Pancreas (tissue), 10 donors: ENCODE measurements around the gene RIMS1. TPM values are rescaled to one million over a fixed set of nuclear protein-coding genes. Genes with fewer than 3 reads are reported as not detected.

Experiments
- ATAC-seq, 4 donors: fragments of 200-7000 bp; cut with Tn5 transposase; one replicate each; pipeline versions ENCODE4 v1.8.0 to v1.9.1; 2020; ENCODE audit warnings: mild to moderate bottlenecking in 4 of 4, moderate library complexity in 4 of 4
- DNase-seq, 6 donors: peaks; one replicate each; pipeline ENCODE4 v3.0.0-alpha.2; 2020
- FAIRE-seq: peaks from 2 replicates; lab custom pipeline; 2012; peaks lifted over from hg19 to GRCh38; lab: Jason Lieb, UNC
- H3K27ac ChIP-seq, 4 donors: fragments of 200-600 bp; sonication (generic); 1 replicate in 3 of 4; 2 replicates in 1 of 4; pipeline versions ENCODE4 v1.5.0 to v1.8.0; 2020
- H3K27me3 ChIP-seq, 4 donors: fragments of 200-600 bp; one replicate each; pipeline ENCODE4 v1.8.0; 2021
- H3K36me3 ChIP-seq, 3 donors: fragments of 200-600 bp; sonication (generic) in 1 of 3; one replicate each; pipeline versions ENCODE4 v1.5.0 to v1.8.0; 2020 to 2021
- H3K4me1 ChIP-seq, 3 donors: fragments of 200-600 bp; one replicate each; pipeline ENCODE4 v1.8.0; 2021
- H3K4me3 ChIP-seq, 4 donors: fragments of 200-600 bp; sonication (generic) in 2 of 4; one replicate each; pipeline versions ENCODE4 v1.5.0 to v1.8.0; 2020 to 2021
- H3K9me3 ChIP-seq, 4 donors: fragments of 200-600 bp; one replicate each; pipeline ENCODE4 v1.8.0; 2021
- CTCF ChIP-seq, 4 donors: fragments of 200-600 bp; sonication (generic) in 3 of 4; IDR thresholded peaks; one replicate each; pipeline versions ENCODE4 v1.5.0 to v1.8.0; 2021; ENCODE audit warnings: antibody characterized with exemption in 4 of 4
- WGBS, 2 donors: extraction: QIAGEN DNeasy Blood & Tissue Kit; methylation state at CpG; one replicate each; pipeline ENCODE4 v1.1.7; 2013; 5-methylcytosine and 5-hydroxymethylcytosine counted together
- intact Hi-C, 3 donors: fragments of 100-400 bp; cut with DNase I; formaldehyde crosslinking; loops; one replicate each; pipeline versions ENCODE4 v1.11.1 to v1.14.2; 2022
- polyA plus RNA-seq, 2 donors: library from polyadenylated mRNA; stranded (reverse); fragments of 200-250 nt; gene quantifications; one replicate each; pipeline ENCODE4 v1.2.3, GENCODE V29; 2013
- total RNA-seq, 6 donors: library from RNA; stranded (reverse); fragmentation: NEBNext Ultra II Directional in 4 of 6; extraction: Animal tissue kit (Norgen Biotek cat#: 25700) in 4 of 6; gene quantifications; one replicate each; pipeline versions ENCODE4 v1.2.1 to v1.2.4, GENCODE V29; 2021 to 2023
- donor health status: healthy with polysubstance abuse.
- donor health status: DM: no; HTN: no; CAD: no; lungs with moderate emphysema.
- donor health status: DM: no; HTN: no; CAD: no.
- donor health status: control.
- donor health status: control.
- donor health status: Bipolar disorder and iron deficiency.
- donor health status: DM: yes; HTN: yes; CAD: no.
- donor health status: DM: no; HTN: no; CAD: no.
- donor health status: DM: no; HTN: no; CAD: no.
- donor health status: DM: yes; HTN: yes; CAD: no.

RIMS1 gene
- total and polyA plus RNA-seq, 8 donors: 0.12 to 5.7 (median 3.7) TPM

- DNase-seq: no peak
- WGBS, 2 donors: 80 to 87% methylated on average over 1 of the region's 1 CpG
- H3K9me3 ChIP-seq: no peaks in the 10 kb centered on the region
- no peaks in the 10 kb centered on the region for H3K27me3 ChIP-seq
- H3K36me3 ChIP-seq: no peaks in the 10 kb centered on the region
- no peaks in the 10 kb centered on the region for H3K4me1 ChIP-seq
- H3K4me3 ChIP-seq: no peak overlapping the region
- no peak for TF ChIP-seq CTCF (IDR thresholded peaks at IDR 0.05)
- FAIRE-seq: no peak
- intact Hi-C loops: no loop called here
- no peak overlapping the region for H3K27ac ChIP-seq
- ATAC-seq: no peak
Measured at GRCh38 chr6:71913444-71914234, 27.3 kb downstream of the RIMS1 start.

- no peak for FAIRE-seq
- no peaks in the 10 kb centered on the region for H3K27me3 ChIP-seq
- 18 to 34% methylated on average over 1 of the region's 1 CpG for WGBS, 2 donors
- intact Hi-C loops: no loop called here
- no peaks in the 10 kb centered on the region for H3K9me3 ChIP-seq
- H3K27ac ChIP-seq: no peak overlapping the region
- H3K36me3 ChIP-seq: no peaks in the 10 kb centered on the region
- ATAC-seq: no peak
- DNase-seq: no peak
- no peak for TF ChIP-seq CTCF (IDR thresholded peaks at IDR 0.05)
- H3K4me1 ChIP-seq: no peaks in the 10 kb centered on the region
- no peak overlapping the region for H3K4me3 ChIP-seq
Measured at GRCh38 chr6:71929047-71929446, 42.7 kb downstream of the RIMS1 start.

- no peak overlapping the region for H3K4me3 ChIP-seq
- 59 to 90% methylated on average over 1 of the region's 1 CpG for WGBS, 2 donors
- ATAC-seq (no peak), DNase-seq (no peak), FAIRE-seq (no peak)
- intact Hi-C loops: no loop called here
- no peaks in the 10 kb centered on the region for H3K36me3 ChIP-seq
- no peak for TF ChIP-seq CTCF (IDR thresholded peaks at IDR 0.05)
- H3K27me3 ChIP-seq: no peaks in the 10 kb centered on the region
- no peaks in the 10 kb centered on the region for H3K9me3 ChIP-seq
- H3K27ac ChIP-seq: no peak overlapping the region
- H3K4me1 ChIP-seq: no peaks in the 10 kb centered on the region
Measured at GRCh38 chr6:71933881-71934280, 47.5 kb downstream of the RIMS1 start.

GRCh38 chr6:71965404-71965803 lies 79.1 kb downstream of the RIMS1 start:
- no peaks in the 10 kb centered on the region for H3K27me3 ChIP-seq
- FAIRE-seq: no peak
- DNase-seq: no peak

More at GRCh38 chr6:71965404-71965803, 79.1 kb downstream of the RIMS1 start:
- Histone ChIP-seq H3K36me3 (no peaks in the 10 kb centered on the region), H3K4me3 (no peak overlapping the region), H3K9me3 (no peaks in the 10 kb centered on the region), H3K4me1 (no peaks in the 10 kb centered on the region), H3K27ac (no peak overlapping the region)
- intact Hi-C loops: no loop called here
- no peak for ATAC-seq
- no peak for TF ChIP-seq CTCF (IDR thresholded peaks at IDR 0.05)
- 60 to 66% methylated on average over 7 of the region's 7 CpGs for WGBS, 2 donors
